H1 (cell line): Measurements from ENCODE around the gene DUOXA2. TPM values are rescaled to one million over a fixed set of nuclear protein-coding genes. Genes with fewer than 3 reads are reported as not detected.

Source experiments
- CTCF ChIA-PET: fragments of 300-600 bp; sonication (Branson Sonifier 250); formaldehyde crosslinking; loops from one replicate; lab custom pipeline; 2021; ENCODE audit not compliant: partially characterized antibody; lab: Charles Lee
- POLR2A ChIA-PET: fragments of 300-600 bp; sonication (Branson Sonifier 250); formaldehyde crosslinking; loops from one replicate; lab custom pipeline; 2021; ENCODE audit warnings: inconsistent platforms; ENCODE audit not compliant: partially characterized antibody; lab: Charles Lee
- DNase-seq, 2 experiments: peaks; one replicate each; pipeline versions ENCODE4 v3.0.0 to v3.0.0-alpha.2; 2010 to 2022; ENCODE audit warnings: low spot score in 2 of 2, low read depth in 1 of 2, mixed read lengths in 1 of 2
- FAIRE-seq: peaks from 2 replicates; lab custom pipeline; 2011; peaks lifted over from hg19 to GRCh38; lab: Jason Lieb, UNC
- H2AFZ ChIP-seq: 2 replicates; pipeline ENCODE4 v1.8.1; 2012; ENCODE audit warnings: low read length, inconsistent platforms
- H2AK5ac ChIP-seq: 2 replicates; pipeline ENCODE4 v1.6.1; 2013; ENCODE audit warnings: low read depth, low read length
- H2BK120ac ChIP-seq: replicated peaks from 2 replicates; pipeline ENCODE3; 2013; ENCODE audit warnings: low read depth, low read length, inconsistent platforms
- H2BK12ac ChIP-seq: 2 replicates; pipeline ENCODE4 v1.6.1; 2013; ENCODE audit warnings: low read depth, low read length
- H2BK15ac ChIP-seq: 2 replicates; pipeline ENCODE4 v1.6.1; 2013; ENCODE audit warnings: low read length
- H2BK20ac ChIP-seq: 2 replicates; pipeline ENCODE4 v1.6.1; 2013; ENCODE audit warnings: low read length
- H2BK5ac ChIP-seq: 2 replicates; pipeline ENCODE4 v1.6.1; 2013; ENCODE audit warnings: low read depth, low read length
- H3K14ac ChIP-seq: 2 replicates; pipeline ENCODE4 v1.6.1; 2013; ENCODE audit warnings: inconsistent platforms; ENCODE audit not compliant: insufficient read length
- H3K18ac ChIP-seq: 2 replicates; pipeline ENCODE4 v1.6.1; 2013; ENCODE audit warnings: low read length; ENCODE audit errors: extremely low read depth
- H3K23ac ChIP-seq: 2 replicates; pipeline ENCODE4 v1.6.1; 2013; ENCODE audit warnings: inconsistent platforms; ENCODE audit not compliant: insufficient read length
- H3K23me2 ChIP-seq: 2 replicates; pipeline ENCODE4 v1.6.1; 2013; ENCODE audit warnings: low read depth, low read length
- H3K27ac ChIP-seq: 2 replicates; pipeline ENCODE4 v1.6.1; 2011; ENCODE audit warnings: low read depth, low read length, inconsistent platforms
- H3K27me3 ChIP-seq, 4 experiments: replicated peaks in 1 of 4; 1 replicate in 1 of 4; 2 replicates in 3 of 4; pipeline versions ENCODE4 v1.6.1 to v1.8.1; 2011 to 2013; ENCODE audit warnings: low read length in 3 of 4, mild to moderate bottlenecking in 3 of 4, inconsistent platforms in 2 of 4, mixed read lengths in 2 of 4, moderate library complexity in 1 of 4; ENCODE audit not compliant: control insufficient read depth in 3 of 4, insufficient read depth in 3 of 4; ENCODE audit errors: extremely low read depth in 1 of 4
- H3K36me3 ChIP-seq, 4 experiments: 2 replicates each; pipeline versions ENCODE4 v1.6.1 to v1.8.1; 2011 to 2013; ENCODE audit warnings: mild to moderate bottlenecking in 4 of 4, low read length in 3 of 4, moderate library complexity in 2 of 4, control low read depth in 1 of 4, inconsistent platforms in 1 of 4; ENCODE audit not compliant: insufficient read depth in 4 of 4, control insufficient read depth in 2 of 4
- H3K4ac ChIP-seq: replicated peaks from 2 replicates; pipeline ENCODE3; 2013; ENCODE audit warnings: low read length, low read depth, mixed read lengths, inconsistent platforms; ENCODE audit not compliant: insufficient read length
- H3K4me1 ChIP-seq, 4 experiments: replicated peaks in 1 of 4; 1 replicate in 1 of 4; 2 replicates in 3 of 4; pipeline versions ENCODE4 v1.6.1 to v1.8.1; 2011 to 2013; ENCODE audit warnings: low read length in 3 of 4, inconsistent platforms in 2 of 4, mixed read lengths in 1 of 4; ENCODE audit not compliant: insufficient read depth in 4 of 4, control insufficient read depth in 3 of 4
- H3K4me2 ChIP-seq, 2 experiments: 2 replicates each; pipeline versions ENCODE4 v1.6.1 to v1.8.1; 2011 to 2013; ENCODE audit warnings: low read depth in 2 of 2, low read length in 2 of 2, control low read depth in 1 of 2, inconsistent platforms in 1 of 2, mild to moderate bottlenecking in 1 of 2; ENCODE audit not compliant: insufficient read depth in 1 of 2
- H3K4me3 ChIP-seq, 4 experiments: fragments of 200-600, 300-600 bp in 1 of 4; sonication (generic), shearing (Covaris generic), sonication (Bioruptor Twin) in 1 of 4; 2 replicates each; pipeline versions ENCODE4 v1.5.1 to v1.8.1; 2011 to 2016; ENCODE audit warnings: low read length in 4 of 4, low read depth in 3 of 4, control low read depth in 2 of 4, inconsistent platforms in 2 of 4, mild to moderate bottlenecking in 2 of 4, mixed read lengths in 1 of 4, moderate library complexity in 1 of 4; ENCODE audit not compliant: insufficient read depth in 2 of 4; ENCODE audit errors: extremely low read depth in 1 of 4
- H3K56ac ChIP-seq: replicated peaks from 2 replicates; pipeline ENCODE3; 2013; ENCODE audit warnings: low read depth, mild to moderate bottlenecking, mixed read lengths, low read length, inconsistent platforms; ENCODE audit not compliant: insufficient read length
- H3K79me1 ChIP-seq: 2 replicates; pipeline ENCODE4 v1.6.1; 2013; ENCODE audit warnings: low read depth, low read length, control low read depth
- H3K79me2 ChIP-seq, 2 experiments: 2 replicates each; pipeline versions ENCODE4 v1.6.1 to v1.8.1; 2012 to 2013; ENCODE audit warnings: low read length in 2 of 2, mild to moderate bottlenecking in 2 of 2, inconsistent platforms in 1 of 2; ENCODE audit not compliant: insufficient read depth in 2 of 2, control insufficient read depth in 1 of 2
- H3K9ac ChIP-seq, 4 experiments: replicated peaks in 1 of 4; 1 replicate in 1 of 4; 2 replicates in 3 of 4; pipeline versions ENCODE4 v1.6.1 to v1.8.1; 2011 to 2013; ENCODE audit warnings: low read depth in 3 of 4, low read length in 3 of 4, control low read depth in 2 of 4, mild to moderate bottlenecking in 2 of 4, moderate library complexity in 2 of 4, inconsistent platforms in 1 of 4; ENCODE audit errors: extremely low read depth in 1 of 4
- H3K9me3 ChIP-seq, 2 experiments: 2 replicates each; pipeline versions ENCODE4 v1.6.1 to v1.8.1; 2012 to 2013; ENCODE audit warnings: mild to moderate bottlenecking in 2 of 2, moderate library complexity in 2 of 2, control low read depth in 1 of 2, inconsistent platforms in 1 of 2, low read depth in 1 of 2, low read length in 1 of 2, mixed read lengths in 1 of 2; ENCODE audit not compliant: insufficient read depth in 2 of 2
- H4K20me1 ChIP-seq, 2 experiments: replicated peaks in 1 of 2; 2 replicates each; pipeline versions ENCODE3 to v1.8.1; 2011 to 2013; ENCODE audit warnings: inconsistent platforms in 2 of 2, low read length in 2 of 2, mild to moderate bottlenecking in 1 of 2; ENCODE audit not compliant: insufficient read depth in 2 of 2, control insufficient read depth in 1 of 2
- H4K5ac ChIP-seq: 2 replicates; pipeline ENCODE4 v1.6.1; 2013; ENCODE audit warnings: low read length, low read depth, mixed read lengths, inconsistent platforms; ENCODE audit not compliant: insufficient read length
- H4K8ac ChIP-seq: 2 replicates; pipeline ENCODE4 v1.8.0; 2013; ENCODE audit warnings: mild to moderate bottlenecking, moderate library complexity, low read length, inconsistent platforms; ENCODE audit not compliant: insufficient read depth; ENCODE audit errors: extremely low read depth
- H4K91ac ChIP-seq: replicated peaks from 2 replicates; pipeline ENCODE3; 2013; ENCODE audit warnings: low read length, mixed read lengths, inconsistent platforms; ENCODE audit not compliant: insufficient read length
- CHD1 ChIP-seq: IDR thresholded peaks from 2 replicates; pipeline ENCODE4 v1.6.1; 2012; ENCODE audit warnings: low read depth, low read length, improper control_type of control experiment
- CTBP2 ChIP-seq: IDR thresholded peaks from 2 replicates; pipeline ENCODE4 v1.7.0; 2011; ENCODE audit warnings: borderline replicate concordance, mild to moderate bottlenecking, moderate library complexity, mixed read lengths, low read length; ENCODE audit not compliant: insufficient read depth, insufficient read length
- EZH2 ChIP-seq: fragments of 200-600 bp; sonication (generic); IDR thresholded peaks from 2 replicates; pipeline ENCODE4 v1.7.1; 2012; ENCODE audit warnings: low read depth, mild to moderate bottlenecking, moderate library complexity, low read length, inconsistent platforms; ENCODE audit not compliant: severe bottlenecking
- HDAC6 ChIP-seq: IDR thresholded peaks from one replicate; pipeline ENCODE4 v1.7.1; 2012; ENCODE audit warnings: low read depth, mild to moderate bottlenecking, inconsistent platforms, low read length, moderate library complexity
- JUN ChIP-seq: IDR thresholded peaks from 2 replicates; pipeline ENCODE4 v1.6.1; 2011; ENCODE audit warnings: low read depth, mild to moderate bottlenecking, improper control_type of control experiment, low read length
- KDM1A ChIP-seq: fragments of 200-600, 300-600 bp; sonication (generic); IDR thresholded peaks from 2 replicates; pipeline ENCODE4 v1.7.1; 2016; ENCODE audit warnings: mild to moderate bottlenecking, low read length, borderline replicate concordance
- KDM5A ChIP-seq: fragments of 200-600 bp; IDR thresholded peaks from 2 replicates; pipeline ENCODE4 v1.7.1; 2012; ENCODE audit warnings: mild to moderate bottlenecking, low read length, inconsistent platforms, mixed read lengths
- MAFK ChIP-seq: IDR thresholded peaks from 2 replicates; pipeline ENCODE4 v1.6.1; 2012; ENCODE audit warnings: low read depth, mild to moderate bottlenecking, improper control_type of control experiment, low read length
- NRF1 ChIP-seq: IDR thresholded peaks from 2 replicates; pipeline ENCODE4 v1.6.1; 2011; ENCODE audit warnings: mild to moderate bottlenecking, low read depth, low read length, improper control_type of control experiment
- POU5F1 ChIP-seq: IDR thresholded peaks from 2 replicates; pipeline ENCODE4 v1.6.1; 2011; ENCODE audit warnings: low read depth, mild to moderate bottlenecking, low read length, moderate library complexity
- RAD21 ChIP-seq, 2 experiments: IDR thresholded peaks in 1 of 2; conservative IDR thresholded peaks in 1 of 2; 2 replicates each; pipeline ENCODE4 v1.6.1; 2011; ENCODE audit warnings: low read depth in 2 of 2, low read length in 2 of 2, improper control_type of control experiment in 1 of 2, inconsistent platforms in 1 of 2, mild to moderate bottlenecking in 1 of 2, moderate library complexity in 1 of 2
- RFX5 ChIP-seq: IDR thresholded peaks from 2 replicates; pipeline ENCODE4 v1.6.1; 2011; ENCODE audit warnings: low read depth, low read length, improper control_type of control experiment, borderline replicate concordance
- SIRT6 ChIP-seq: IDR thresholded peaks from one replicate; pipeline ENCODE4 v1.7.1; 2012; ENCODE audit warnings: low read length, inconsistent platforms
- SIX5 ChIP-seq: IDR thresholded peaks from 2 replicates; pipeline ENCODE4 v1.6.1; 2011; ENCODE audit warnings: mild to moderate bottlenecking, low read depth, low read length
- ZNF274 ChIP-seq: IDR thresholded peaks from 2 replicates; pipeline ENCODE4 v1.7.0; 2012; ENCODE audit warnings: low read length, borderline replicate concordance; ENCODE audit errors: extremely low read depth
- WGBS, 2 experiments: shearing (Covaris generic) in 1 of 2; methylation state at CpG; one replicate each; pipeline versions ENCODE4 v1.1.6 to v1.1.7; 2013 to 2015; ENCODE audit warnings: low lambda C conversion rate in 2 of 2, mixed read lengths in 2 of 2, inconsistent platforms in 1 of 2, low coverage in 1 of 2, missing lambda C conversion rate in 1 of 2; ENCODE audit not compliant: insufficient replicate concordance in 2 of 2, insufficient coverage in 1 of 2, insufficient read length in 1 of 2; ENCODE audit errors: extremely low coverage in 1 of 2, missing lambda C conversion rate in 1 of 2; 5-methylcytosine and 5-hydroxymethylcytosine counted together
- polyA plus RNA-seq, 7 experiments: library from polyadenylated mRNA; depleted of rRNA in 3 of 7; stranded (reverse) in 5 of 7; unstranded in 2 of 7; fragments of >200 nt in 5 of 7; fragments of 200-250 nt in 2 of 7; gene quantifications; 1 replicate in 5 of 7; 2 replicates in 1 of 7; 4 replicates in 1 of 7; pipeline versions ENCODE4 v1.2.1 to v1.2.3, GENCODE V29; 2011 to 2013; ENCODE audit warnings: missing spikeins in 2 of 7, mixed read lengths in 2 of 7
- total RNA-seq: library from RNA; stranded (reverse); fragmentation: NEBNext Ultra II Directional; extraction: Animal tissue kit (Norgen Biotek cat#: 25700); gene quantifications from 2 replicates; pipeline ENCODE4 v1.2.1, GENCODE V29; 2021

The DUOXA2 gene
- total and polyA plus RNA-seq, 2 of the 8 experiments (the other 6 are each of a cell fraction or from before 2014, with no cell fraction given), result 0.05 TPM; not detected in 1

DNA sequence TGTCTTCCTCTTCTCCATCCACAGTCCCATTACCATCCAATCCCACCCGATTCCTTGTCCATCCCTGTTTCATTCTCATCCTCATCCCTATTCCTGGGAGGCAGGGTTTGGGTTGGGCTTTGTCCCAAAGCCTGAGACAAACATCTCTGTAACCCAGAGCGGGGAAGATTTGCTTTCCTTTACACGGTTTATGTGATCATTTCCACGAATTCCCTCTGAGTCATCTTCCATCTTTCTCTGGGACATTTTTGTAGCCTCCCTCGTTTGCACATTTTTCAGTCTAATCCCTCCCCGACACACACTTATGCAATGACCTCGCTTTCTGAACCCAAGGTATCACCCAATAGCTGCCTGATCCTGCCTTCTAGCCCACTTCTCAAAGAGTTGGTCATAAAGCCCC is 23.0 kb upstream of the DUOXA2 start:
- FAIRE-seq (no peak), DNase-seq (no peak)
- Histone ChIP-seq H3K36me3 (no peaks in the 10 kb centered on the region), H3K14ac (no peak overlapping the region), H4K5ac (no peak overlapping the region), H2BK120ac (no peak overlapping the region), H3K79me2 (no peaks in the 10 kb centered on the region), H2BK5ac (no peak overlapping the region), H2BK15ac (no peak overlapping the region), H3K27me3 (no peaks in the 10 kb centered on the region), H3K4ac (no peak overlapping the region), H3K79me1 (no peaks in the 10 kb centered on the region), H4K20me1 (no peaks in the 10 kb centered on the region), H2BK20ac (no peak overlapping the region), H4K8ac (no peak overlapping the region), H3K27ac (no peak overlapping the region), H3K9ac (no peak overlapping the region), H3K9me3 (no peaks in the 10 kb centered on the region), H3K4me1 (no peaks in the 10 kb centered on the region; a peak in 1 of 7 replicates), H3K23me2 (no peaks in the 10 kb centered on the region), H3K4me3 (no peak overlapping the region), H3K4me2 (no peak overlapping the region), H3K18ac (no peak overlapping the region), H2AK5ac (no peak overlapping the region), H2BK12ac (no peak overlapping the region), H3K56ac (no peak overlapping the region), H4K91ac (no peak overlapping the region), H2AFZ (no peak overlapping the region), H3K23ac (no peak overlapping the region)
- POLR2A ChIA-PET, result no interaction called here
- 79% methylated on average over 7 of the region's 7 CpGs; no CpG with 5 or more reads in 1 of the 2 experiments for WGBS, 2 experiments
- CTCF ChIA-PET, result no interaction called here
- TF ChIP-seq RFX5 (no peak), MAFK (no peak), SIRT6 (no peak), HDAC6 (no peak), CHD1 (no peak), POU5F1 (no peak), RAD21 (IDR thresholded peaks at IDR 0.05 in 1 of 2, conservative IDR thresholded peaks at IDR 0.05 in 1 of 2; ENCODE audit: low read depth in 2 of 2, low read length in 2 of 2) (no peak), EZH2 (no peak), JUN (no peak), ZNF274 (no peak), NRF1 (no peak), SIX5 (no peak), KDM1A (no peak), KDM5A (no peak), CTBP2 (no peak)
